ENCODE measurements around the gene C13orf46.

The C13orf46 gene

DNA sequence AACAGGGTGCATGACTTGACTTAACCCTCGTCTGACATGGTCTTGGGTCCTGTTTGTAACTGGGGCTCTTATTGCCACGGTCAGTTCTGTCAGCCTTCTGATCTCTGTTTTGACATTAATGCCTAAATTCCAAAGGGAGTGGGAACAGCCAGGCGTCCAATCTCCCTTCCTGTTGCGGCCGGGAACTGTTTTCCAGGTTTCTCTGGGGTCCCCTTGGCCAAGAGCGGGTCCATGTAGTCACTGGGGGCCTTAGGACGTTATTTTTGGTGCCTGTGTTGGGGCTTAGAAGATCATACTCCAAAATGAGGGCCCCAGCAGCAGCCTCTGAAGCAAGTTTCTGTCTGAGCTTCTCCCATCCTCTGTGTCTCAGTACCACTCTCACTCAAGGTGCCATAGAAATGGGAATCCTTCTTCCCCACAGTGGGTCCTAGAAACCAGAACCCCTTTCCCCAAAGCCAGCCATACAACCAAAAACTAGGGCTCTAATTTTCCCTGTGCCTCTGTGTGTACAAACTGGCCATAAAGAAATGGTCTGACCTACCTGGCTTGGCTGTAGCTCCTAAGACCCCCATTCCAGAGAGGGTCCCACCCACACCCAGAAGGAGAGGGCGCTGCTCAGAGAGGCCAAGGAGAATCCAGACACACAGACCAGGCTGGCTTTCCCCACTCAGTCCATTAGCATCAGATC, 50.4 kb downstream of the C13orf46 start:
- no peak for TF ChIP-seq CTCF (IDR thresholded peaks at IDR 0.05; ENCODE audit: insufficient read depth, low read depth, low read length, missing control alignments)
- DNase-seq (ENCODE audit: low read depth) = no peak
- no peak overlapping the region for H3K4me3 ChIP-seq (ENCODE audit: low read length)

- DNase-seq (ENCODE audit: low read depth) = no peak
- no peak overlapping the region for H3K4me3 ChIP-seq (ENCODE audit: low read length)
- TF ChIP-seq CTCF (IDR thresholded peaks at IDR 0.05; ENCODE audit: insufficient read depth, low read depth, low read length, missing control alignments) = no peak
Measured at GRCh38 chr13:113922412-113923118, 51.3 kb downstream of the C13orf46 start.

- no peak for TF ChIP-seq CTCF (IDR thresholded peaks at IDR 0.05; ENCODE audit: insufficient read depth, low read depth, low read length, missing control alignments)
- DNase-seq (ENCODE audit: low read depth) = no peak
- H3K4me3 ChIP-seq (ENCODE audit: low read length) = no peak overlapping the region
Measured at GRCh38 chr13:113921763-113922162, 52.1 kb downstream of the C13orf46 start.

- no peak for DNase-seq (ENCODE audit: low read depth)
- H3K4me3 ChIP-seq (ENCODE audit: low read length) = no peak overlapping the region
- TF ChIP-seq CTCF (IDR thresholded peaks at IDR 0.05; ENCODE audit: insufficient read depth, low read depth, low read length, missing control alignments) = no peak
Measured at GRCh38 chr13:113920606-113921286, 53.1 kb downstream of the C13orf46 start.

DNA sequence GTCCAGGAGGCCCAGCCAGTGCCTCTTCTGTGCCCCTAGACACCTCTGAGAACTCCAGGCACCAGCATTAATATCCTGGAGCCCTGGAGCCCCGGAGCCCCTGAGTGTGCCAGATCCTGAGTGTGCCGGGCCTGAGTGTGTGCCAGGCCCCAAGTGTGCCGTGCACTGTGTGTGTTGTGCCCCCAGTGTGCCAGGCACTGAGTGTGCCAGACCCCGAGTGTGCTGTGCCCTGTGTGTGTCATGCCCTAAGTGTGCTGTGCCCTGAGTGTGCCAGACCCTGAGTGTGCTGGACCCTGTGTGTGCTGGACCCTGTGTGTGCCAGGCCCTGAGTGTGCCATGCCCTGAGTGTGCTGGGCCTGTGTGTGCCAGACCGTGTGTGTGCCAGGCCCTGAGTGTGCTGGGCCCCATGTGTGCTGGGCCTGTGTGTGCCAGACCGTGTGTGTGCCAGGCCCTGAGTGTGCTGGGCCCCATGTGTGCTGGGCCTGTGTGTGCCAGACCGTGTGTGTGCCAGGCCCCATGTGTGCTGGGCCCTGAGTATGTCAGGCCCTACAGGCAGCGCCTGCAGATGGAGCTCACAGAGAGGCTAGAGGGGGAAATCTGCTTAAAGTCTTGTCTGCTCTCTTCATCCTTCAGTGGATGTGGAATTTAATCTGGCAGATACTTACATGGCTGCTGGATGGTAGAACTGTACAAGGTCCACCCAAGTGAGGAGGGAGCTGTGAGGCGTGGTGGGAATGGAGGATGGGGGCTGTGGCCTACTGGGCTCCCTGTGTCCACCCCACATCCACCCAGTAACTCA, 53.9 kb downstream of the C13orf46 start:
- no peak for DNase-seq (ENCODE audit: low read depth)
- no peak overlapping the region for H3K4me3 ChIP-seq (ENCODE audit: low read length)
- TF ChIP-seq CTCF (IDR thresholded peaks at IDR 0.05; ENCODE audit: insufficient read depth, low read depth, low read length, missing control alignments) = no peak

GRCh38 chr13:113918981-113919701, 54.7 kb downstream of the C13orf46 start:
- no peak overlapping the region for H3K4me3 ChIP-seq (ENCODE audit: low read length)
- no peak for TF ChIP-seq CTCF (IDR thresholded peaks at IDR 0.05; ENCODE audit: insufficient read depth, low read depth, low read length, missing control alignments)
- no peak for DNase-seq (ENCODE audit: low read depth)

Data from epithelial cell of esophagus (primary cell).